ENCODE measurements around the gene TMEM250. TPM values are rescaled to one million over a fixed set of nuclear protein-coding genes. Genes with fewer than 3 reads are reported as not detected.

TMEM250 gene
- total RNA-seq, 1 donor from 2014 or later = 23.0 TPM

DNA sequence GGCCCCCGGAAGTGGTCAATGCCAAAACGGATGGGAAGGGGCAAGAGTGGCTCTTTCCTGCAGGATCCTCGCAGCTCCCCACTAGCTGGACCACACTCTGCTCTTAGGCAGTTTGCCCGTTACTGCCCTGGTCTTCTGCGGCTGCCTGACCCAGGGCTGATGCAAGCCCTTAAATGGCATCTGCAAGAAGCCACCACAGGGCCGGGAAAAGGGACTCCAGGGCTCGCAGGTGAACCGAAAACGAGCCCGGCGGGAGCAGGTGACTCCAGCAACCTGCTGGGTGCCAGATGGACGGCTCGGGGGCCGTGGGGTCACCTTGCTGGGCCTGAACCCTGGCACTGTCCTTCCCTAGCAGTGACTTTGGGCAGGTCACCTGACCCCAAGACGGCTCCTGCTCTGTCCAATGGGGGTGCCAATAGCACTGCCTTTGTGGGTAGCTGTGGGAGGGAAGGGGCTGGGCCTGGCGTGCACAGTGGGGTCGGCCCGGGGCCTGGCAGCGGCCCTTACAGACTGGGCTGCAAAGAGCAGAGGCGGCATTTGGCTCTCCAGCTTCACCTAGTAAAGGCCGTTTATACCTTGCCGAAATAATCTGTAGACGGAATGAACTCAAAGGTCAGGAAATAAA lies 1.3 kb downstream of the TMEM250 start:
- intact Hi-C loops (cut with DNase I) = no loop called here
- DNase-seq (ENCODE audit: low spot score) = no peak
- no peak for ATAC-seq

DNA sequence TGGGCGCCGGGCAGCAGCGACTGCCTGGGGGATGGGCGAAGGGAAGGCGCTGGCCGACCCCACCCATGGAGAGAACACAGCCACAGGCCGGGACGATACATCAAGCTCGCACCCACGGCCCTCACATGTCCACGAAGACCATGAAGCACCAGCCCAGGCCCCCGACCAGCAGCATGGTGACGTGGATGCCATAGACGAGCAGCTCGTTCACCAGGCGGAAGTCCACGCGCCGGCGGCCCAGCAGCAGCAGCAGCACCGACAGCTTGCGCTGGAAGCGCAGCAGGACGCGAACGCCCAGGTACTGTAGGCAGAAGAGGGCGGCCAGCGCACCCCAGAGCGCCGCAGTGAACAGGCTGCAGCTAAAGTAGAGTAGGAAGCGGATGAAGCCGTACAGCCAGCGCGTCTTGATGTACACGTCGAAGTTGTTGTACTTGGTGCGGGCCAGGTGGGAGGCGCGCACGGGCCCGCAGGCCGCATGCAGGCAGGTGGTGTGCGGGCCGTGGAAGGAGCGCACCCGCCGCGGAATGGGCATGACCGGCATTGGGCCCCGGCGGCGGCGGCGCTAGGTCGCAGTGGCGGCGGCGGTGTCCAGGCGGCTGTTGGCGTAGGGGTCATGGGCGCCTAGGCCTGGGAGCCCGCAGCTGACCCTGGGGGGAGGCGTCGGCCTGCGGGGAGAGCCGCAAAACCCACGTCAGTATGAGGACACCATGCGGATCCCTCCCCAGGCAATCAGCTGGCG lies 2.1 kb downstream of the TMEM250 start:
- DNase-seq (ENCODE audit: low spot score) (no peak), ATAC-seq (no peak)
- intact Hi-C loops (cut with DNase I) = no loop called here

DNA sequence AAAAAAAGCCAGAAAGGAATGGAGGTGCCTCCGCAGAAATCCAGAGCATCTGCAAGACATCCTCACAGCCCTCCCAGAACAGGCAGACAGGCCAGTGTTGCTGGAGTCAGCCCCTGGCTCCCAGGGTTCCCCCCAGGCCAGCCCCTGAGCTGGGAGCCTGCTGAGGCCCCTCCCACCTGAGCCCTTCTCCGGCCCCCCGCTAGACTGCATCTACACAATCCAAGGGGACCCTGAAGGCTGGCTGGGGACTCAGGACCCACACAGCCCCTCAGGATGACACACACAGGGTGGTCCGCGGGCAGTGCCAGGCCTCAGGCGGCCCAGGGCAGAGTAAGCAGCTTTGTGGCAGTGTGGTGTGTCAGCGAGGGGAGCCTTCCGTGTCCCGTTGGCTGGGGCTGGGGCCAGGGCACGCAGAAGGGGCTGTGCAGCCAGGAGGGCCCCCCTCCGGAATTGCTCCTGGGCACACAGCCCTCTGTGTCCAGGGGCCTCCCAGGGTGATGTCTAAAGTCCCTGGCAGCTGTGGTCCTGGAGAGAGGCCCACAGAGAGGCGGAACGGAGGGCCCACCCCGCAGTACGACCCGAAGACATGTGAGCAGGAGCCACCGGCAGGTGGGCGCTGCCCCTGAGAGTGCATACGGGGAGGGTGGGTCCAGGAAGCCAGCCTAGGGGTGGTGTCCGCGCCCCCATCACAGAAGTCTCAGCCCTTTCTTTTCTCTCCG lies 2.9 kb downstream of the TMEM250 start:
- intact Hi-C loops (cut with DNase I) = no loop called here
- DNase-seq (ENCODE audit: low spot score) = no peak

DNA sequence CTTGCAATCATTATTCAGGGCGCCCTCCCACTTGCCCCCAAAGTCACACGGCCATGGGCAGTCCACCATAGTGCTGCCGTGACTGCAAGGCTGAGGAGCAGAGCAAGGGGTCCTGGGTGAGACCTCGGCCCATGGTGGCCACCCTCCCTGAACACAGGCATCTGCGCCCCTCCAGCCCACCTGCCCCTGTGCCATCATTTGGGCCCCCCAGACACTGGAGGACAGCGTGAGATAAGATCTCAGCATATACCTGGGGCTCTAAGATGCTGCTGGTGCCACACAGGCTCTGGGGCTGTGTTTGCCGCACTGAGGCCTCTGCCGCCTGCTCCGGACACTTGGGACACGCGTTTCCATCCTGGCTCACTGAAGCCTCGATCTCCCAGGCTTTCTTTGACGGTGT lies 3.5 kb downstream of the TMEM250 start:
- DNase-seq (ENCODE audit: low spot score) = no peak
- ATAC-seq = no peak
- intact Hi-C loops (cut with DNase I) = no loop called here

More for the DNA sequence above, 2.9 kb downstream of the TMEM250 start:
- ATAC-seq = no peak

DNA sequence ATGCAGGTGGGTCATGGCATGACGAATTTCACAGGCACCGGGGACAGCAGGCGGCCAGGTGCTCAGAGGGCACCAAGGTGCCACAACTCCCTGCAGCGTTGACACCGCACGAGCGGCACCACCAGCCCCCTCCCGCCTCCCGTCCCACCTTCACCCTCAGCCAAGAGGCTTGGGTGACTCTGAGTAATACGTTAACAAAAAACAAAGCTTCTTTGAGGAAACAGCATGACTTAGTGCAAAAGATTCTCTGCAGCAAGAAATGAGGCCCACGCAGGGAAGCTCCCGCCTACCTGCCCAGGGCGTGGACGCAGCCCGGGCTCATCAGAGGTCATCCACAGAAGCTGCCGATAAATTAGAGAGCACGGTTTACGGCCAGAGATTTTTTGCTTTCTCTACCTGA lies 4.1 kb downstream of the TMEM250 start:
- intact Hi-C loops (cut with DNase I) = no loop called here
- DNase-seq (ENCODE audit: low spot score) (no peak), ATAC-seq (no peak)

DNA sequence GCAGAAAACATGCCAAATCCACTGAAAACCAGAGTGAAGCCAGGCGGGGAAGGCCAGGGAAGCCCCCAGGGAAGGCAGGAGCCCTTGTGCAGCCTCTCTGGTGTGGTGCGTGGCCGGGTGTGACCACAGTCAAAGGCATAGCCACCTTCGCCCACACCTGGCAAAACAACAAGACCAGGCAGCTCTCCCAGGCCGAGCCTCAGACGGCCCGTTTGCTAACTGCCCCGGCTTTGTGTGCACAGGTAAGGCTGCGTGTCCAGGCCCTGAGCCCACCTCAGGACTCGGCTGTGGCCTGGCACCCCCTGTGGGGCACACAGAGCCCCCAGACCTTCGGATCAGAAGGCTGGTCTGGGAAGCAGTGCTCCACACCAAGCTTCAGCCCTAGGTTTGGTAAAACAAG lies 6.1 kb downstream of the TMEM250 start:
- DNase-seq (ENCODE audit: low spot score) = no peak
- intact Hi-C loops (cut with DNase I) = no loop called here
- no peak for ATAC-seq

DNA sequence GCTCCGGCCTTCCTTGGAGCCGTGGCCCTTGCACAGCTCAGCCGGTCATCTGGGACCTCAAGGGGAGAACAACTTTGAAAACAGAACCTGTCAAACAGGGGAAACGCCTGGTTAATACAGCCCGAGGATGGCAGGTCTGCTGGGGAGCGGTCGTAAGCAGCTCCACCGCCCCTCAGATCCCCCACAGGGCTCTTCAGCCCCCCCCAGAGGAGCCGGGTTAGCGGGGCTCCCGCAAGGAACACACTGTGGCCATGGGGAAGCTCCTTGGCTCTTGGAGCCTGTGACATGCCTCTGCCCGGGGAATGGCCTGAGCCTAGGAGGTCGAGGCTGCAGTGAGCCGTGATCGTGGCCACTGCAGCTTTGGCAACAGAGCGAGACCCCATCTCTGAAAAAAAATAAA lies 6.8 kb downstream of the TMEM250 start:
- intact Hi-C loops (cut with DNase I) = no loop called here
- no peak for ATAC-seq
- DNase-seq (ENCODE audit: low spot score) = no peak

DNA sequence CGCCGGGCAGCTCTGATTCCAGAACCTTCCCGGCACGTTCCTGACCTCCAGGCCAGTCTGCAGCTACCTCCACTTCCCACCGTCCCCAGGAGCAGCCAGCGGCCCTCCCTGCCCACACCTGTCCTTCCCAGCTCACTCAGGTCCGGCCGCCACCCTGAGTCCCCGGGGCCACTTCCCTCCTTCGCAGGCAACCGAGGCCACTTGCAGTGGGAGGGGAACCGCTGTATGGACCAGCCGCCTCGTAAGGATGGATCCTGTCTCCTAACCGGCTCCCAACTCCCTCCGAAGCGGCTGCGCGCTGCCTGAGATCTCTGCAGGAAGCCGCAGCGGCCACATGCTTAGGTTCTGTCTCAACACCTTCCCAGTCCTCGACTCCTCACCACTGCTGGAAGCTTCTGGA lies 7.5 kb downstream of the TMEM250 start:
- DNase-seq (ENCODE audit: low spot score) (no peak), ATAC-seq (no peak)
- intact Hi-C loops (cut with DNase I) = no loop called here

DNA sequence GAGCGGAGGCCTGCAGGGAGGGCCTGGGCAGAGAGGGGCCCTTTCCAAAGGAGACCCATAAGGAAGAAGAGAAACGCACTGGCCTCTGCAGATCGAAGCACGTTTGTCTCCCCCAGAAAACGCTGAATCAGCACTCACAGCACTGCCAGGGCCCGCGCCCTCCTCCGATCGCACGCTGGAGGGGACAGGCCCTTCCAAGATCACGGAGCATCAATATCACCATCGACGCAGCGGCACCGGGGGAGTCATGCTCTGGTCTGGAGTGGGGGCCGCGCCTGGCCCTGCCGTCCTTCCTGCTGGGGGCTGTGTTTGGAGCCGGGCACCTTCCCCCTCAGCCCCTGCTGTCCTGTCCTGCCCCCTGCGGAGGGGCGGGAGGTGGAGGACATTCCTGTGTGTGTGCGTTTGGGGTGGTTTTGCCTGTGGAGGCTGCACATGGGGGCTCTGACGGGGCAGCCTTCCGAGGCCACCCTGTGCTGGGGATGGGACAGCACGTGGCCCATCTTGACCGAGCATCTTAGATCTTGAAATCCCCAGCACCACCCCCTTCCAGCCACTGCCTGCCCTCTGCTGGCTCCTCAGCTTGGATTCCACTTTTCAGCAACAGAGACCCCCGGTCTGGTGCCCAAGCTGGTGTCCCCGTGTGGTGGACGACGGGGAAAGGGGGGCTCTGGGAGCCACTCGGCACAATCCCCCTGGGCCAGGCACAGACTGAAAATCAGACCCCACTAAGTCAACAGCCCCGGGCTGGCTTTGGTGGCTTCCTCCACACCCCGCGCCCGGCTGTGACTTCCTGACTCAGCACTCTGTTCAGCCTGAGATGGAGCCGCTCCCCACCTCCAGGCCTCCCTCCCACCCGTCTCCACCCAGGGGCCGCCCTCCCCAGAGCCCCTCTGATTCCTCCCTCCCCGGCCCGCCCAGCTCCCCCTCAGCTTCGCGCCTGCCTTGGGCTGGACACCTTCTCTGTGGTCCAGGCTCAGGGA lies 8.3 kb downstream of the TMEM250 start:
- ATAC-seq (peak; percentile 48), DNase-seq (ENCODE audit: low spot score) (no peak)
- intact Hi-C loops (cut with DNase I) = no loop called here

DNA sequence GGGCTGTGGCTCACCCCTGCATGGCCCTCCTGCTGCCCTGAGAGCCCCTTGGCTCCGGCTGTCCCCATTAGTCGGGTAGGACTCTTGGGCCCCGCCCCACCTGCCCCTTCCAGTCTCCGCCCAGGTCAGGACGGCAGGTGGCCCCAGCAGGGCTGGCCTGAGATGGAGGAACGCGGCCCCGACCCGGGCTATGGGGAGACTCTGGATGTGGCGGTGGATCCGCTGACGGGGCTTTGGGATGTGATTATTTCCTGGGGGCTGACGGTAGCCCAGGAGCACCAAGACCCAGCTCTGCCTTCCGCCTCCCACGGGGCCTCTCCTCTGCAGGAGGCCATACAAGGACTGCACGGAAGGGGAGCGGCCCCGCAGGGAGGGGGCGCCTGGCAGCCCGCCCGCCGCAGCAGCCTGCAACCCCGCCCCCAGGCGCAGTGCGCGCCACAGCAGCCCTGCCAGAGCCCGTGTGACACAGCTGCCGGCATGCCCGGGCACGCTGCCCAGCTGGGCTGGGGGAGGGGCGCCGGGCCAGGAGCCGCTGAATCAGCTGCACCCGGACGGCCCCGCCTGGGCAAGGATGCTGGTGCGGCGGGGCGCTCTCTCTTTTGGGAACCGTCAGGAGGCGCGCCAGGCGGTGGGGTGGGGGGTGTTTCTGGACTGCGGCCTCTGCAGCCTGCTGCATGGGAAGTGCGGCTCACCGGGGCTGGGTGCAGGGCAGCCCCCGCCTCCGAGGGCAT lies 9.2 kb downstream of the TMEM250 start:
- intact Hi-C loops (cut with DNase I) = no loop called here
- ATAC-seq = peak; percentile 86

DNA sequence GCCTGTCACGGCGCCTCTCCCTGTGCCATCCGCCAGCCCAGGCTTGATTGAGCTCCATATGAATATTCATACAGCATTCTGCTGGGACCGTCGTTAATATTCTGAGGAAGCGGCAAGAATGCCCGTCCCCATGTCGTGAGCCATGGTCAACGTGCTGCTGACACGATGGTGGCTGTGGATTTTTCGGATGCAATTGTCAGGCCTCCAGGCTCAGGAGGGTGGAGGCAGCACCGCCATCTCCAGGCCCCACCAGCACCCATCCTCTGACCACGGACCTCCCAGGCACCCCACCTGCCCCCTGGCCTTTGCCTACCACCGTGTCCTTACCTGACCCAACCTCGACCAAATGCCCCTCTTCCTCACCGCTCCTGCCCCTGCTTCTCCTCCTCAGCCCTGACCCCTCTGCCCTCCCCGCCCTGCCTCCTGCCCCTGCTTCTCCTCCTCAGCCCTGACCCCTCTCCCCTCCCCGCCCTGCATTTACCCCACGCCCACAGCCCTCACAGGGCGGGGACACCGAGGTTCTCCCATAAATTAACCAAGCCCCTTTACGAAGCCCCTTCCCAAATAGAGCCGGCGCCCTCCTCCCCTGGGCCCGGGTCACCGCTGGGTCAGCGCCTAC lies 9.9 kb downstream of the TMEM250 start:
- DNase-seq (ENCODE audit: low spot score) = no peak
- intact Hi-C loops (cut with DNase I) = no loop called here
- ATAC-seq = no peak

More for the DNA sequence above, 9.2 kb downstream of the TMEM250 start:
- peak; percentile 94 for DNase-seq (ENCODE audit: low spot score)

DNA sequence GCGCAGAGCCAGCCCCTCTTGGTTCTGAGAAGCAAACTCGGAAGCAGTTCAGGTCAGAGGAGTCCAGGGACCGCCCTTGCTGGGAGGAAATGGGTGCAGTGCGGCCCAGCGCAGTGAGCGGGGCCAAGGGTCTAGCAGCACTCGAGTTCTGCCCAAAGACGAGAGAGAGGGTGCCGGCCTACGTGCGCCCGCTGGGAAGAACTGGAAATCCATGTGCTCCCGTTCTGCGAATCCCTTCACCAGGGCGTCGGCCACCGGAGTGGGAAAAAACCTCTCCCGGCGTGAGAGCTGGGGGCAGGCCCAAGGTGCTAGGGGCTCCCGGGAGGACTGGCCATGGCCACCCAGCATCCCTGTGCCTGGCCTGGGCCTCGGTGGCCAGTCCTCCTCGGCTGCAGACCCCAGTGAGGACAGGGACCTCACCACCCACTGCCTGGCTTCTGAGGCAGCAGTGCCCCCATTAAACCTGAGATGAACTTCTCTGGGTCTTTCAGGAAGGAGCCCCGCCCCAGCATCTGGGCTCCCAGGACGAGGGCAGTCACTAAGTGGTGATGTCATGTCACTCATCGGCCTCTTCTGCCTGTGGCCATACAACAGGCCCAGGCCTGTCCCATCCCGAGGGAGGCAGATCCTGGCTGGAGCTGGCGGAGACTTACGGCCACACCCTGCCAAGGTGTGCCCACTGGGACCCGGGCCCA lies 10.6 kb downstream of the TMEM250 start:
- DNase-seq (ENCODE audit: low spot score) (no peak), ATAC-seq (no peak)
- intact Hi-C loops (cut with DNase I) = no loop called here

DNA sequence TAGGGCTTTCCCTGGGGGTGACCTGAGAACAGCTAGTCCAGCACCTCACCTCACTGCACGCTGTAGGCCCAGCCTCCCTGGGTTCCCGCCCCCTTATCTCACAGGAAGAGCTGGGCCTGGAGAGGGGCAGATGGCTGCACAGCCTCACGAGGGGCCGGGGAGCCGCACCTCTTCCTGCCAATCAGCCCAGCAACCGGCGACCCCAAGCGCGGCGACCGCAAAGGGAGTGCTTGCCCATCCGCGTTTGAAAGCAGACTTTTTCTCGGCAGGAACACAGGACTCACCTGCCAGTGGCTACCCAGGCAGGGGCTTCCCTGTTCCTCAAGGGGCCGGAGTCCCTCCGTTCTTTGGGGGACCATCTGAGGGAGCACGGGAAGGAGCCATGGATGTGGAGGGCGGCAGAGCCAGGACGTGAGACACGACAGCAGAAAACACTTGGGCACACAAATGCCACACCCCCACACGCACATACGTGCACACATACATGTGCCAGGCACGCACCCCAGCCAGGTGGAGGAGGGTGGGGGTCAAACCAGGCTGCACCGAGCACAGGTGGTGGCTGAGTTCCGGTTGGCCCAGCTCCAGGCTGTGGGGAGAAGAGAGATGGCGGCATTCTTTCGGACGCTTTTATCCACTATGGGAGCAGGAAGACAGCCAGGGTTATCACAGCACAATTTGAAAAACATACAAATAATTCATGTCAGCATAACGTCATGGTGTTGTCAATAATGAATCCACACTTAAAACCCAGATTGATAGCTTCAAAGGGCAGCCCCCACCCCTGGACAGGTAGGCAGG lies 11.3 kb downstream of the TMEM250 start:
- intact Hi-C loops (cut with DNase I) = no loop called here
- DNase-seq (ENCODE audit: low spot score) = no peak
- ATAC-seq = no peak

DNA sequence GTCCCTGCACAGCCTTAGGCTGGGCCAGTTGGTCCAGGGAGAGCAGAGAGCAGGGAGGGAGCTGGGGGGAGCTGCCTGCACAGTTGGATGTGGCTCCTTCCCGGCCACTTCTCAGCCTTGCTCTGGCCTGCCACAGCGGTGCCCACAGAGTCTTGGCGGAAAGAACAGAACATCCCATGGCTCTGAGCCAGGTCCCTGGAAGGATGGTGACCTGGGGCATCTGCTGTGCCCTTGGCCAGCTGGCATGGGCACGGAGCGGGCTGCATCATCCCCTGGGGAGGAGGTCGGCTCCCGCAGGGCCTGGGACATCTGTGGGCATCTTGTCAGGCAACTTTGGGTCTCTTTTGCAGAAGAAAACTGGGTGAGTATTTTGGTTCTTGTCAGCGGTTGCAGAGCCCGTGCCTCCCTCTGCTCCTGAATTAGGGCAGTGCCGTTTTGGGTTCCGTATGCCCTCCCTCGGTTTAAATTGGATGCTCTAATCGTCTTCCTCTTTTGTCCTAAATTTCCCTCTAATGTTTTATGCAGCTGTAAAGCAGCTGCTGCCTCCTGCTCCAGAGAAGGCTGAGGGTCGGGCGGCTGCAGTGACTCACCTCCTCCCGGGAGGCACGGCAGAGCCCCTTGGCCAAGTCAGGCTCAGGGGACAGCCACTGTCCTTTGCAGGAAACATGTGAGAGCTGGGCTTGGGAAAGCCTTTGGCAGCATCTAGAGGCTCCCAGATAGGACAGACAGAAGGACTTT lies 13.1 kb downstream of the TMEM250 start:
- DNase-seq (ENCODE audit: low spot score) (no peak), ATAC-seq (no peak)
- intact Hi-C loops (cut with DNase I) = no loop called here

DNA sequence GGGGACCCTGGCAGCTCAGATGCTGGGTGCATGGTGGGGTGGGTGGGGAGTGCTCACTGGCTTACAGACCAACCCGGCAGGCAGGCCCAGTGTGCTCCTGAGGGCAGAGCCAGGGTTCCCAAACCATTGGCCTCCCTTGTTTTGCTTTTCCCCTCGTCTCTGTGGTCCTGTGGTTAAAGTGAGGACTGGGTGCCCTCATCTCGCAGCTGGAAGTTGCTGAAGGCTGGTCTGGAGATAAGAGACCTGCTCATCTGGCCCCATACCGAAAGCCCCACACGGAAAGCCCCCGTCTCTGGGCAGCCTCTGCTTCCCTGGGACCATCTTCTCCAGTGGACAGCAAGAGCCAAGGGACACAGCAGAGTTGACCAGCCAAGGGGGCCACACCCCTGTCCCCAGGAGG lies 13.8 kb downstream of the TMEM250 start:
- ATAC-seq (no peak), DNase-seq (ENCODE audit: low spot score) (no peak)
- intact Hi-C loops (cut with DNase I) = no loop called here

DNA sequence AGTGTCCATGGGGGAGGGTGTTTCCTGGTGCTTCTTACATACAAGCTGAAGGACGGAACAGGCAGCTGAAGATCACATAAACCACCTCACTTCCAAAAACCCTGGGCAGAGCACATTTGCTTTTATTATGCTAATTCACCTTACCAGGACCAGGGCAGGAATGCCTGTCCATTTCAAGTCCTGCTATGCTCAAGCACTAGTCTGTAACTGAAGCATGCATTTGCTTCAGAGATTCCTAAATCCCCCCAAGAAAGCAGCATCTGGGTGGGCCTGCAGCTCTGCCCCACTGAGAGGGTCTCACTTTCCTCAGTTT lies 14.2 kb downstream of the TMEM250 start:
- DNase-seq (ENCODE audit: low spot score) (no peak), ATAC-seq (no peak)
- intact Hi-C loops (cut with DNase I) = no loop called here
